ENCODE data around the gene ZNF32.

GRCh38 chr10:43655311-43655710 lies 6.6 kb upstream of the ZNF32 start:
- TF ChIP-seq CTCF (IDR thresholded peaks at IDR 0.05; ENCODE audit: control extremely low read depth in 1 of 3, insufficient read depth in 1 of 3, low read depth in 1 of 3, low read length in 3 of 3) (no peak), TBP (IDR thresholded peaks at IDR 0.05; ENCODE audit: low read depth, low read length) (no peak), YY1 (IDR thresholded peaks at IDR 0.05; ENCODE audit: low read depth, low read length) (no peak), EGR1 (IDR thresholded peaks at IDR 0.05; ENCODE audit: borderline replicate concordance, low read depth, low read length) (no peak), HDAC6 (IDR thresholded peaks at IDR 0.05; ENCODE audit: low read depth, low read length) (no peak), SUZ12 (IDR thresholded peaks at IDR 0.05; ENCODE audit: low read length) (no peak), TEAD4 (IDR thresholded peaks at IDR 0.05; ENCODE audit: low read depth, low read length) (no peak), SIN3A (conservative IDR thresholded peaks at IDR 0.05 in 1 of 2, IDR thresholded peaks at IDR 0.05 in 1 of 2; ENCODE audit: low read depth in 1 of 2, low read length in 2 of 2) (no peak), POLR2A (IDR thresholded peaks at IDR 0.05; ENCODE audit: control extremely low read depth in 1 of 2, low read depth in 2 of 2, low read length in 2 of 2) (no peak)
